Left colon (tissue), 2 donors: ENCODE measurements around the gene FMN1. TPM values are rescaled to one million over a fixed set of nuclear protein-coding genes. Genes with fewer than 3 reads are reported as not detected.

Source experiments
- ATAC-seq: fragments of 200-7000 bp; cut with Tn5 transposase; one replicate; pipeline ENCODE4 v1.9.1; 2020; ENCODE audit warnings: mild to moderate bottlenecking, moderate library complexity
- DNase-seq, 2 donors: peaks; one replicate each; pipeline ENCODE4 v3.0.0-alpha.2; 2020
- intact Hi-C, 2 donors: fragments of 100-400 bp; cut with DNase I in 1 of 2; cut with micrococcal nuclease in 1 of 2; formaldehyde crosslinking; loops; one replicate each; pipeline versions ENCODE4 v1.11.2 to v1.14.0; 2022; cut with DNase I, micrococcal nuclease
- total RNA-seq, 2 donors: library from RNA; stranded (reverse); fragmentation: NEBNext Ultra II Directional; extraction: Animal tissue kit (Norgen Biotek cat#: 25700); gene quantifications; one replicate each; pipeline ENCODE4 v1.2.1, GENCODE V29; 2021
- donor health status: DM: no; HTN: no; CAD: no.
- donor health status: DM: yes; HTN: yes; CAD: no.

The FMN1 gene
- total RNA-seq, 2 donors from 2014 or later: 36.2 to 48.3 TPM

GRCh38 chr15:33104212-33104611, 90.3 kb downstream of the FMN1 start:
- DNase-seq (no peak), ATAC-seq (no peak)
- intact Hi-C loops: no loop called here

GRCh38 chr15:33101036-33101435, 93.5 kb downstream of the FMN1 start:
- ATAC-seq (no peak), DNase-seq (no peak)
- intact Hi-C loops: no loop called here

- no peak for ATAC-seq
- intact Hi-C loops: no loop called here
- no peak for DNase-seq
Observed at GRCh38 chr15:33100314-33100713, 94.2 kb downstream of the FMN1 start.

GRCh38 chr15:33099739-33100138, 94.8 kb downstream of the FMN1 start:
- no peak for ATAC-seq
- DNase-seq: no peak
- intact Hi-C loops: no loop called here

- intact Hi-C loops: no loop called here
- DNase-seq (no peak), ATAC-seq (no peak)
Observed at GRCh38 chr15:33099213-33099612, 95.3 kb downstream of the FMN1 start.

- intact Hi-C loops: no loop called here
- DNase-seq: no peak
- no peak for ATAC-seq
Observed at GRCh38 chr15:33098094-33099058, 96.1 kb downstream of the FMN1 start.

- ATAC-seq (peak; percentile 69), DNase-seq (no peak)
- intact Hi-C loops: no loop called here
Observed at GRCh38 chr15:33096134-33096533, 98.4 kb downstream of the FMN1 start.

GRCh38 chr15:33095641-33096040, 98.9 kb downstream of the FMN1 start:
- no peak for ATAC-seq
- DNase-seq: no peak
- intact Hi-C loops: no loop called here

- intact Hi-C loops: no loop called here
- DNase-seq (no peak), ATAC-seq (no peak)
Observed at GRCh38 chr15:33094336-33094735, 100.2 kb downstream of the FMN1 start.

- intact Hi-C loops: no loop called here
- DNase-seq (no peak), ATAC-seq (no peak)
Observed at GRCh38 chr15:33093222-33093621, 101.3 kb downstream of the FMN1 start.

GRCh38 chr15:33091983-33092693, 102.4 kb downstream of the FMN1 start:
- DNase-seq (peak; percentile 51), ATAC-seq (peak; percentile 62)
- intact Hi-C loops: no loop called here

GRCh38 chr15:33089878-33090757, 104.4 kb downstream of the FMN1 start:
- DNase-seq: peak; percentile 31 to 53
- peak; percentile 78 for ATAC-seq
- intact Hi-C loops: loop anchor here in 1 of 2 donors (5.0 kb wide), 1 partner anchor 42 kb away; no protein-coding TSS in a partner anchor

GRCh38 chr15:33089165-33089877, 105.2 kb downstream of the FMN1 start:
- intact Hi-C loops: loop anchor here in 1 of 2 donors (5.0 kb wide), 1 partner anchor 43 kb away; no protein-coding TSS in a partner anchor
- ATAC-seq: peak; percentile 72
- DNase-seq: no peak

GRCh38 chr15:33086500-33087121, 107.9 kb downstream of the FMN1 start:
- intact Hi-C loops: loop anchor here in 1 of 2 donors (5.0 kb wide), 1 partner anchor 46 kb away; no protein-coding TSS in a partner anchor
- ATAC-seq (peak; percentile 31), DNase-seq (no peak)

GRCh38 chr15:33084661-33085060, 109.9 kb downstream of the FMN1 start:
- ATAC-seq: no peak
- no peak for DNase-seq
- intact Hi-C loops: loop anchor here in 1 of 2 donors (5.0 kb wide), 1 partner anchor 48 kb away; no protein-coding TSS in a partner anchor

- ATAC-seq (no peak), DNase-seq (no peak)
- intact Hi-C loops: no loop called here
Observed at GRCh38 chr15:33083232-33084081, 111.1 kb downstream of the FMN1 start.

GRCh38 chr15:33080006-33080405, 114.5 kb downstream of the FMN1 start:
- intact Hi-C loops: no loop called here
- ATAC-seq (no peak), DNase-seq (no peak)
